Measurements from ENCODE around the gene KRT4.

The KRT4 gene

GRCh38 chr12:52836491-52837412, 22.8 kb upstream of the KRT4 start:
- no peak for DNase-seq (ENCODE audit: low spot score)

GRCh38 chr12:52836042-52836466, 22.1 kb upstream of the KRT4 start:
- DNase-seq (ENCODE audit: low spot score), result no peak

GRCh38 chr12:52835271-52836041, 21.5 kb upstream of the KRT4 start:
- no peak for DNase-seq (ENCODE audit: low spot score)

GRCh38 chr12:52834727-52835001, 20.7 kb upstream of the KRT4 start:
- no peak for DNase-seq (ENCODE audit: low spot score)

GRCh38 chr12:52833922-52834726, 20.2 kb upstream of the KRT4 start, which contains the start of gene KRT79:
Gene KRT79, minus strand, starts transcription at chr12:52834311. Its CDS starts 51 bp downstream, at chr12:52834260.
- DNase-seq (ENCODE audit: low spot score), result no peak

GRCh38 chr12:52832985-52833905, 19.3 kb upstream of the KRT4 start:
- DNase-seq (ENCODE audit: low spot score), result no peak

- DNase-seq (ENCODE audit: low spot score), result no peak
Measured at GRCh38 chr12:52832451-52832850, 18.5 kb upstream of the KRT4 start.

GRCh38 chr12:52831251-52831650, 17.3 kb upstream of the KRT4 start:
- no peak for DNase-seq (ENCODE audit: low spot score)

GRCh38 chr12:52829986-52830770, 16.3 kb upstream of the KRT4 start:
- DNase-seq (ENCODE audit: low spot score), result no peak

- no peak for DNase-seq (ENCODE audit: low spot score)
Measured at GRCh38 chr12:52828591-52829021, 14.7 kb upstream of the KRT4 start.

GRCh38 chr12:52828156-52828555, 14.2 kb upstream of the KRT4 start:
- DNase-seq (ENCODE audit: low spot score), result no peak

GRCh38 chr12:52827499-52828090, 13.7 kb upstream of the KRT4 start:
- no peak for DNase-seq (ENCODE audit: low spot score)

GRCh38 chr12:52826611-52827498, 12.9 kb upstream of the KRT4 start:
- no peak for DNase-seq (ENCODE audit: low spot score)

- DNase-seq (ENCODE audit: low spot score), result no peak
Measured at GRCh38 chr12:52825961-52826360, 12.0 kb upstream of the KRT4 start.

- no peak for DNase-seq (ENCODE audit: low spot score)
Measured at GRCh38 chr12:52824741-52825410, 11.0 kb upstream of the KRT4 start.

- no peak for DNase-seq (ENCODE audit: low spot score)
Measured at GRCh38 chr12:52823761-52824450, 10.0 kb upstream of the KRT4 start.

- DNase-seq (ENCODE audit: low spot score), result no peak
Measured at GRCh38 chr12:52822771-52823510, 9.0 kb upstream of the KRT4 start.
